Tibial nerve (tissue), 4 donors: Measurements from ENCODE around the gene SERPINA1.
"Not testable (repeated sequence)": the region's sequence is repeated elsewhere in the genome, so short reads cannot be mapped to it uniquely, and the experiment has no call there.

ENCODE experiments used
- CTCF ChIP-seq, 5 experiments: fragments of 200-600 bp in 3 of 5; fragments of 450-650 bp in 2 of 5; sonication (generic) in 3 of 5; IDR thresholded peaks; one replicate each; pipeline ENCODE4 v1.5.1; 2016 to 2019; ENCODE audit warnings: antibody characterized with exemption in 5 of 5, mild to moderate bottlenecking in 3 of 5, moderate library complexity in 2 of 5
- EP300 ChIP-seq, 2 donors: sonication (generic); formaldehyde crosslinking; IDR thresholded peaks; one replicate each; pipeline ENCODE4 v1.6.1; 2017; ENCODE audit warnings: antibody characterized with exemption in 2 of 2, mild to moderate bottlenecking in 1 of 2
- POLR2A ChIP-seq, 2 donors: fragments of 450-650 bp; IDR thresholded peaks; one replicate each; pipeline ENCODE4 v1.6.1; 2017; ENCODE audit warnings: antibody characterized with exemption in 2 of 2, mild to moderate bottlenecking in 2 of 2, moderate library complexity in 2 of 2

DNA sequence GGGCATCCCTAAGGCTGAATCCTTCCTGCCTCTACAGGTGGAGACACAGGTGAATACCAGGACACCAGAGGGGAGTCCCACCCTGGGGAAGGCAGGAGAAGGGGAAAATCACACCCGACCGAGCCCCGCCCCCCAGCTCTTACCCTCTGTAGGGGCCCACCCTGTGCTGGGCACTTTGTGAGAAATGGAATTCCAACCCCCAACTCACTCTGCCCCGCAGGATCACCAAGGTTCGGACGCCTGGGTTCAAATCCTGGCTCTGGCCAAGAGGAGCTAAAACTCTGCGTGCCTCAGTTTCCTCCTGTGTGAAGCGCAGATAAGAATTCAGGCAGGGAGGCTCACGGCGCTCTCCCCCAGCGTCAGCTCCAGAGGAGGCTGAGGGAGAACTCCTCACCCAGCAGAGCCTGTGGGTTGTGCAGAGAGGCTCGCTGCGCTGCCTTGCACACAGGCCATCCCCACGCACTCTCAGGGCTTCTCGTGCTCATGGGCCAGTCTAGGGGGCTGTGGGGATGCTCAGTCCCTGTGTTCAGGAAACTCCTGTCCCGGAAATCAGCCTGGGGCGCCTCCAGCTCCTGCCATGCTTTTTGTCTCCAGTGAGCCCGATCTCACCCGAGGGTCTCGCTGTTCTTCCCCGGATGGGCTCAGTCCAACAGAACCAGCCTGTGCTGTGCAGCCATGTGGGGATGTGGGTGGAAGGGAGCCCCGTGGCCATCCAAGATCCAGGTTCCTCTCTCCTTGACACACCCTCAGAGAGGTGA lies 18.5 kb downstream of the SERPINA1 start:
- TF ChIP-seq CTCF, EP300, POLR2A (IDR thresholded peaks at IDR 0.05): not testable (repeated sequence)
